G401.6 (cell line): Measurements from ENCODE around the gene CHST11.

Experiments used
- FAIRE-seq: peaks from 2 replicates; lab custom pipeline; 2012; peaks lifted over from hg19 to GRCh38; lab: Jason Lieb, UNC

CHST11 gene

DNA sequence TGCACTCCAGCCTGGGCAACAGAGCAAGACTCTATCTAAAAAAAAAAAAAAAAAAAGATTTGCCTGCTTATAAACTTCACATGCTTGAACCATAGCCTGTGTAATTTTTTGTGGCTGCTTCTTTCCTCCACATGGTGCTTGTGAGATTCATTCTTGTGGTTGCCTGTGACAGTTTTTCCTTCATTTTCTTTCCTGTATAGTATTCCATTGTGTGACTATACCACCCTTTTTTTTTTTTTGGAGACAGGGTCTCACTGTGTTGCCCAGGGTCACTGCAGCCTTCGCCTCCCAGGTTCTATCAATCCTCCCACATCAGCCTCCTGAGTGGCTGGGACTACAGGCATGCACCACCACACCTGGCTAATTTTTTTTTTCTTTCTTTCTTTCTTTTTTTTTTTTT is 22.6 kb upstream of the CHST11 start:
- no peak for FAIRE-seq

DNA sequence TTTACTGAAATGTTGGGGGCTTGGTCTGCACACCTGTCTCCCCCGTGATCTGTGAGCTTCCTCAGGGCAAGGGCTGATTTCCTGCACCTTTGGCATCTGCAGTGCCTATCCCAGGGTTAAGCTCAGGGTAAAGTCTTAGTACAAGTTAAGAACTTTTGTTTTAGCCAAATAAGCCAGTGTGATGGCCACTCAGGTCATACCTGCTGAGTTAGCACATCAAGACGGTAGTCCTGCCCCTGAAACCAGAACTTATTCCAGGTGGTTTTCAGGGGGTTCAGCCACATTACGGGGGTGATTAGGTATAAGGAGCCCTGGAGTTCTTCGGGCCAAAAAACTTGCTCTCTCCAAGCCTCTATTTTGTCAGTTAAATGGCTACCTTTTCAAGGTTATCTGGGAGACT is 21.6 kb upstream of the CHST11 start:
- FAIRE-seq: no peak

DNA sequence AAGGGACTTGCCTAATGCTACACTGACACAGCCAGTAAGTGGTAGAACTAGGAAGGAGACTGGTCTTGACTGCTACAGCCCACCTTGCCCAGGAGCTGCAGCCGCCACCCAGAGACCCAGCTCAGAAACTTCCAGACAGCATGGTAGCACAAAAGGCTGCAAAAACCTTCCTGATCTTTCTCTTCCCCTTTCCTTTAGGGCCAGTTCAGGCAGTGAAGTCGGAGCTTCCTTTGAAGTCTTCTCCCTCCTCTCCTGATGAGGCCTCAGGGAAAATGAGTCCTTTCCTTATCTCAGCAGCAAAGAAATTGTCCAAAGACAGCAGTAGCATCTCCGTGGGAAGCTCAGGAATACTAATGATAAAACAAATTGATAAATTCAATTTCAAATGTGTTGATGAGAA is 21.0 kb upstream of the CHST11 start:
- FAIRE-seq: no peak

DNA sequence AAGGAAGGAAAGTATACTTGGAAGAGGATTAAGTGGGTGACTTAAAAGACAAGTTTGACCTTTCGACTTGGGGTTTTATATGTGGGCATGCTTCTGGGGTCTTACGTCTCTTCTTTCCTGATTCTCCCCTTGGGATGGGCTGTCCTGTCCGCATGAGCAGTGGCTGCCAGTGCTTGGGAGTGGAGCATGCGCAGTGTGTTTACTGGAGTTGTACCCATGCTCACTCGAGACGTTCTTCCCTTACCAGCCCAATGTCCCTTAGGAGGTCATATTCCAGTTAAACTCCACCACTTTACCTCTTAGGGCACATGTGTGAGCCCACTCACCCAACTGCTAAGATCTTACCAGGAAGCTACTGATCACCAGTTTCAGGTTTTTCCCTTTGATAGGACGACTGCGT is 20.0 kb upstream of the CHST11 start:
- no peak for FAIRE-seq

DNA sequence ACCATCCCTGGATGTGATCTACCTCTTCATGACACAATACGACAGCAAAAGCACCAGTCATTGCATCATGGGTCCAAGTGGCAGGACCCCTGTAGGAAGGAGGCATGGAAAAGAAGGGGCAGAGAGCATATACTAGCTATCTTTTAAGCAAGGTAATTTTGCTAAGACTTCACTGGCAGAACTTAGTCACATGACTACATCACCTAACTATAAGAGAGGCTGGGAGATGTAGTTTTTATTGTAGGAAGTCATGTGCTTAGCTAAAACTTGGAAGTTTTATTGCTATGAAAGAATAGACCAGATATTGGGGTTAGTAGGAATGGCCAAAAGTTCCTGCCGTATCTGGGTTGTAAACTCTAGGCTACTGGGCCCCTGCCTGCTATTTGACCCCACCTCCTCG is 18.6 kb upstream of the CHST11 start:
- FAIRE-seq: no peak

DNA sequence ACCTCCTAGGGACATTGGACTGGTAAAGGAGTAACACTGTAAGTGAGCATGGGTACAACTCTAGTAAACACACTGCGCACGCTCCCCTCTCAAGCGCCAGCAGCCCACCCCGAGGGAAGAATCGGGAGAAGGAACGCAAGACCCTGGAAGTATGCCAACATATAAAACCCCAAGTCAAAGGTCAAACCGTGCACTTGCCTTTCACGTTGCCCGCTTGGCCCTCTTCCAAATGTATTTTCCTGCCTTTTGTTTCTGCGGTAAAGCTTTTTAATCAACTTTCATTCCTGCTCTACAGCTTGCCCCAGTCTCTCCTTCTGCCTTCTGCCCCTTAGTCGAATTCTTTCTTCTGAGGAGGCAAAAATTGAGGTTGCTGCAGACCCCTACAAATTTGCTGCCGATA is 17.6 kb upstream of the CHST11 start:
- no peak for FAIRE-seq

DNA sequence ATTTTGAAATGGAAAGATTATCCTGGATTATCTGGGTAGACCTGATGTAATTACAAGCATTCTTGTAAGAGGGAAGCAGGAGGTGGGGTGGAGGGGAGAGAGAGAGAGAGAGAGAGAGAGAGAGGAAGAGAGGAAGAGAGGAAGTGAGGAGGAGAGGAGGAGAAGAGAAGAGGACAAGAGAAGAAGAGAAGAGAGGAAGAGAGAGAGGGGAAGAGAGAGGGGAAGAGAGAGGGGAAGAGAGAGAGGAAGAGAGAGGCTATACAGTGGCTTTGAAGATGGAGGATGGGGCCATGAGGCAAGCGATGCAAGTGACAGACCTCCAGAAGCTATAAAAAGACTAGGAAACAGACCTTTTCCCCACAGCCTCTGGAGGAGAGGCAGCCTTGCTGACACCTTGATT is 13.7 kb upstream of the CHST11 start:
- FAIRE-seq: no peak

DNA sequence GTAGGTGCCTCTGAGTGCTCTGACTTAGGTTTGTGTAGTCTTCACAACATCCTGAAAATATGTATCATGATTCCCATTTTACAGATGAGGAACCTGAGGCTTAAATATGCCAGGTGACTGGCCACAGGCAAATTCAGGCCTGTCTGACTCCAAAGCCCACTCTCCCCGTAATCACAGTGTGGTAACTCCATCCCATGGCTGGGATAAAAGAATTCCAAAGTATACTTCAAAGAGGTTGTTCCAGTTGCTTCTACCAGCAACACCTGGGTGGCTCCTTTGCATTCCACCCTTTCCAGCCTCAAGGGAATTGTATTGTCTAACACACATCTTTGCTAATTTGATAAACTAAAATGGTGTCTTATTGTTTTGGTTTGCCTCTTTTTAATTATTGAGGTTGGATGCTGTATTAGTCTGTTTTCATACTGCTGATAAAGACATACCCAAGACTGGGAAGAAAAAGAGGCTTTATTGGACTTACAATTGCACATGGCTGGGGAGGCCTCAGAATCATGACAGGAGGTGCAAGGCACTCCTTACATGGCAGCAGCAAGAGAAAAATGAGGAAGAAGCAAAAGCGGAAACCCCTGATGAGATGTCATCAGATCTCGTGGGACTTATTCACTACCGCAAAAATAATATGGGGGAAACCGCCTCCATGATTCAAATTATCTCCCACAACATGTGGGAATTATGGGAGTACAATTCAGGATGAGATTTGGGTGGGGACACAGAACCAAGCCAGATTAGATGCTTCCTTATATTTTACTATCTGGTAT is 9.9 kb upstream of the CHST11 start:
- FAIRE-seq: no peak

DNA sequence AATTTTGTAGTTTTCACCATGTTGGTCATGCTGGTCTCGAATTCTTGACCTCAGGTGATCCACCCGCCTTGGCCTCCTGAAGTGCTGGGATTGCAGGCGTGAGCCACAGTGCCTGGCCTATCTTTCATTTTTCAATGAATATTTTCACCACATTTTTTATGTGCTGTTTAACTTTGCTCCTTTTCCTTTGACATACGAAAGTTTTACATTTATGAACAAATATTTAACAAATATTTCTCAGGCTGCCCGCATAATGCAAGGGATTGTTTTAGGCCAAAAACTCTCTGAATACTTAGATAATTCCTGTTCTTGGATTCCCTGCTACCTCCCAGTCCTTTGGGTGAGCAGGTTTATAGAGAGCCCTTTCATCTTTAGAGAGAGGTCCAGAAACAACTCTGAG is 8.7 kb upstream of the CHST11 start:
- FAIRE-seq: no peak

DNA sequence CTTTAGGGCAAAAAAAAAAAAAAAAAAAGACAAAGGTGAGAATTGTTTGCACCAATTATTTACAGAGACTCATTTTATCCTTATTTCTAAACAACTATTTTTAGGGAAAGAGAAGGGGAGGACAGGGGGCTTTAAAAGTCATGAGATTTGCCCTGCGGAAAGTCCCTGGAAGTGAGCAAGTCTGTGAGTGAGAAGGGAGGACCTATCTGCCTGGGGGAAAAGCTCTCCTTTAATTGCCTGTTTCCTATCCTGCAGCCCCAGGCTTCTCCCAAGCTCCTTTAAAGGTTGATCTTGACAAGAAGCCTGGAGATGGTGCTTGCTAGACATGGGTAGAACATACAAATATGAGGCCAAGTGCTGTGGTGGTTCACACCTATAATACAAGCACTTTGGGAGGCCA is 8.3 kb upstream of the CHST11 start:
- FAIRE-seq: no peak

DNA sequence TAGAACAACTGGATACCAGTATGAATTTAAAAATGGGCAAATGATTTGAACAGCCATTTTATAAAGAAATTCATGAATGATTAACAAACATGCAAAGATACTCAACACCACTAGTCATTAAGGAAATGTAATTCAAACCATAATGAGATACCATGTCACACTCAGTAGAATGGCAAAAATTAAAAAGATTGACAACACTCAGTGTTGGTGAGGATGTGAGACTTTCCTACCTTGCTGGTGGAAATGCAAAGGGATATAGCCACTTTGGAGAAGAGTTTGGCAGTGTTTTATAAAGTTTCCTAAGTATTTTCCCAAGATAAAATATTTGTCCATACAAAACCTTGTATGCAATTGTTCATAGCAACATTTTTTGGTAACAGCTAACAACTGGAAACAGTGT is 6.0 kb upstream of the CHST11 start:
- no peak for FAIRE-seq

DNA sequence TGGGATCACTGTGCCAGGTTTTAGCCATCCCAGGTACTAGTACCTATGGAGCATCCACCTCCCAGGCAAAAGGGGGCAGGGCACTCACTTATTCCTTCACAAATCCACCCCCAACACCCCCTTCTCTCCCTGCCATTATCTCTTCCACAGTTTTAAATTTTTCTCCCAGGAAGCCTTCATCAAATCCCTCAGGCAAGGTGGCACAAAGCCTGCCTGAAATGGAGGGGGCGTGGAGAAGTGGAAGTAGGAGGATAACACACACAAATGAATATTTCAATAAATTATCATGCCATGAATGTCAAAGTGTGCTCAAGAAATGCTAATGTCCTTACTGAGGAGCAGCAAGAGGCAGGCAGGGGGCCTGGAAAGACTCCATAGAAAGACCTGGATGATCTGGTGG is 4.7 kb upstream of the CHST11 start:
- no peak for FAIRE-seq

DNA sequence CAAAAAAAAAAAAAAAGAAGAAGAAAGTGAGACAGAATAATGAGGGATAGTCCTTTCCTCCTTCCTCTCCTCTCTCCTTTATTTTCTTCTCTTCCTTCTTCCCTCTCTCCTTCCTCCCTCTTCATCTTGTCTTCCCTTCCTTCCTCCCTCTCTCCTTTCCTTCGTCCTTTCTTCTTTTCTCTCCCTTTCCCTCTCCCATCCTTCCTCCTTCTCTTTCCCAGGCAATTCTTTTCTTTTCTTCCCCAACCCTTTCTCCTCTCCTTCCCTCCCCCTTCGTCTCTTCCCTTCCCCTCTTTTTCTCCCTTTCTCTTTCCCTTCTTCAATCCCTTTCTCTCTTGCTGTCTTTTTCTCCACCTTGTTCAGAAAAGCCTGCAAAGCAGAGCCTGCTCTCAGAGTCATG is 3.6 kb upstream of the CHST11 start:
- FAIRE-seq: no peak

DNA sequence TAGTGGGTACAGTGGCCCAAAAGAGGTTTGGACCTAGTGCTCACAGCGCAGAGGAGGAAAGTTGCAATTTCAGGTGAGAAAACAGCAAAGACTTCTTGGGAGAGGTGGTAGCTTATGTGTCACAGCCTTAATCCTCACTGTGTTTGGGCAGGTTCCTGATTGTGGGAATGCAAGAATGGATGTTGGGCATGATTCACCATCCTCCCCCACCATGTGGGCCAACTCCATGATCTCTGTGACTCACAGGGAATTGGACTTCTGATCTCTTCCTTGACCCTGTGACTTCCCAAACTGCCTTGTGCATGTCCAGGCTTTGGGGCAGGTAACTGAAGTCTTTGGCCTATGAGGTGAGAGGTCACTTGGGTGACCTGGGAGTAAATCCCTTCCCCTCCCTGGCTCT is 1.8 kb upstream of the CHST11 start:
- FAIRE-seq: no peak

DNA sequence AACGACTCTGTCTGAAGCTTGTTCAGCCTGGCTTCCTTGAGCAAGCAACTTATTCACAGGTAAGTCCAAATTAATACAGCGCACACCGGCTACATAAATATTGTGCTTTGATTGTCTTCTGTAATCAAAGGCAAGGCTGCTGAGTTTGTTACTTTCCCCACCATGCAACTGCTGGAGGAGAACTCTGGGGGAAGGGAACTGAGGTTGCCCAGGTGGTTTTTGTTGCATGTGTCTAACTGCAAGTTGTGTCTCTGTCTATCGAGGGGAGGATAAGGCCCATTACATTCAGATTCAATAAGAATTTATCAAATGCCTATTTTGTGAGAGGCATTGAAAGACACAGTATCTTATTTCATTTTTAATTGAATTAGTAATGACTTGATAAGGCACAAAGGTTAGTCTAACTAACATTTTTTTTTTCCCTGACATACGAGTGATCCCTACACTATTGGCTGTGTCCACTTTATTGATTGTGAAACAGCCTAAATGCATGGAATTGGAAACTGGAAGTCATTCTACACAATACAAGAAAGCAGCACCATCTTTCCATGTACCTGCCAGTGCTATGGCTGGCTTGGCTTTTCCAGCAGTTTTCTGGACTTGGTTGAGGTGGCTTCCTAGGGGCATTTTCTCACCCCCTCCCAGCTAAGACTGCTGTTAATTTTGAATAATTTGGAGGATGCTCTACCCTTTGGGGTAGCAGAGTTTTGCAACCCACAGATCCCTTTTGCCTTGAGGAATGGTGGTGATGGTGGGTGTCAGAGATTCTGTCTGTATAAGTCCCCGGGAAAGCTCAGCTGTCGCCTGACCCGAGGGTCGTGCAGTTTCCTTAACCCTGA is 951 bp upstream of the CHST11 start:
- FAIRE-seq: no peak

DNA sequence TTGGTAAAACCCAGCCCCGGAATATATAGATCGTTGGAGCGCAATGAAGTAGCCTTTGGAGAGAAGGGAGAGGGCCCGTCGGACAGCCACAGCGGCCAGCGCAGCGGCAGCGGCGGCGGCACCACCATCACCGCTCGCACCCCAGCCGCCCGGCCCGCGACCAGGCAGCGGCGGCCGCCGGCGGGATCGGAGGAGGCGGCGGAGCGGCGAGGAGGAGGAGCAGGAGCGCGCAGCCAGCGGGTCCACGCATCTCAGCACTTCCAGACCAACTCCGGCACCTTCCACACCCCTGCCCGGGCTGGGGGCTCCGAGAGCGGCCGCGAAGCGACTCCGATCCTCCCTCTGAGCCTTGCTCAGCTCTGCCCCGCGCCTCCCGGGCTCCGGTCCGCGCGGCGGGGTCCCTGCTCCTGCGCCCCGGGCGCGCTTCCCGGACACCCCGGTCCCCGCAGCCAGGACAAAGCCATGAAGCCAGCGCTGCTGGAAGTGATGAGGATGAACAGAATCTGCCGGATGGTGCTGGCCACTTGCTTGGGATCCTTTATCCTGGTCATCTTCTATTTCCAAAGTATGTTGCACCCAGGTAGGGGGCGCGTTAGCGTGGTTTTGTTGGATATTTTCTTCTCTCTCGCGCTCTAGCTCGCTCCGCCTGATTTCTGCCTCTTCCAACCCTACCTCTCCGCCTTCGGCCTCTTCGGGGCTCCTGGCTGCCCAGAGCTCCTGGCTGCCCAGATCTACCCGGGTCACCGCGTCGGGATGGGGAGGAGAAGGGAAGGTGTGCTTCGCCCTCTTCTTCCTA is 400 bp downstream of the CHST11 start:
- FAIRE-seq: no peak

DNA sequence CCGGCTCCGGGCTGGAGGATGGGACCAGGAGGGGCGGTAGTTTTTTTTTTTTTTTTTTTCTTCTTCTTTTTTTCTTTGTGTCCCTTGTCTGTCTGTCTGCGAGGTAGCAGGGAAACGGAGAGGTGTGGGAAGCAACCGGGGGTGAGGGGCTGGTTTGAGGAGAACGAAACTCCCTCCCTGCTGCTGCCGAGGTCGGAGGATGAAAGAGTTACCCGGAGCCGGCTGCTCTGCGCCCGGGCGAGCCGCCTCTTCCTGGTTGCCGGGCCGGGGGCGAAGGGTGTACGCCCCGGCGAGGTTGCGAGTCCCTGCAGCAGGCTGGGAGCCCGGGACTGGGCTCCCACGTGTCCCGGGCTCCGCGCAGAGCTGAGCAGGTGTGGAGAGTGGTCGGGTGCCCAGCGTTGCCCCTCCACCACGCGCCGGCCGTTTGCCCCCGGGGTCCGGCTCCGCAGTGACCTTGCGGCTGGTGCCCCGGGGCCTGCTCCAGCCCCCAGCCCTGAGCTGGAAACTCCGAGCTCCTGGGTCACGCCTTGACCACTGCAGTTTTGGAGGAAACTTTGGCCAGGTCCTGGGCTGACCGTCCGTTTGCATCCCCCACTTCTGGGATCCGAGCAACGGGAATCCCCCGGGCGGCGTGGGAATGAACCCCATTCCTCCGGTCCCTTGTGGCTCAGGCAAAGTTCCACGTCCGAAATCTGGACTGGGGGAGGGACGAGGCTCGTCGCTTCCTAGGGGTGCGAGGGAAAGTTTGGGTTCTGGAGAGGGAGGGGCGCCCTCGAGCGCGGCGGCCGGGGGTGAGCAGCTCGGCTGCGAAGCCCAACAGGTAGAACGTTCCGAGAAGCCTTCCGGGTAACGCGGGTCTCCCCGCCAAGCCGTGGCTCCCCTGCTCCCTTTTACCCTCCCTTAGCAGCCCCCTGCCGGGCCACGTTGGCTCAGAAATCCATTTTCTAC is 1.3 kb downstream of the CHST11 start:
- no peak for FAIRE-seq

DNA sequence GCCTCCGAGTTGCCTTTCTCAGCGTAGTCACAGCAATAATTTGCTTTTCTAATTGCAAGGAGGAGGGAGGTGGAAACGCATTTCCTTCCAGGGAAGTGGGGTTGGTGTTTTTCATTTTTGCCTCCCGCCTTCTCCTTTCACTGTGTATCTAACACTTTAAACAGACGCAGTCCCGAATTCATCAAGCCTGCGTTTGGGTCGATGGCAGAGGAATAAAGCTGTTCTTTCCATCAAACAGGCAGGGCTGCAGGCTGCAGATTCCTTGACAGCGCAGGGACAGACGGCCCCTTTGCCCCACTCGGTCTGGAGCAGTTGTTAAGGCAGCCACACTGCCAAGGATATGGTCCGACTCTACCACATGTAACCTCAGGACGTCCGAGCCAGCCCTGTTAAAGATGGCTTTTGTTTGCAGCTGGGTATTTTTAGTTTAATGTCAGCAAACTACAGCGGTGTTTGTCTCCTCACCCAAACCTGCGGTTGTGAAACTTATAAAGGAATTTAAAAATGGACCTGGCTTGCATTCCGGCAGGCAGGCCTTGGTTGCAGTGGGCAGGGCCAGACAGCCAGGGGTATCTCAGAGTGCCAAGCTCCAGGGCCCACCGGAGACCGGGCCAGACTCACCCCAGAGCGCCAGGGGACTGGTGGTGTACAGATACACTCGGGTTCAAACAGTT is 2.1 kb downstream of the CHST11 start:
- no peak for FAIRE-seq

DNA sequence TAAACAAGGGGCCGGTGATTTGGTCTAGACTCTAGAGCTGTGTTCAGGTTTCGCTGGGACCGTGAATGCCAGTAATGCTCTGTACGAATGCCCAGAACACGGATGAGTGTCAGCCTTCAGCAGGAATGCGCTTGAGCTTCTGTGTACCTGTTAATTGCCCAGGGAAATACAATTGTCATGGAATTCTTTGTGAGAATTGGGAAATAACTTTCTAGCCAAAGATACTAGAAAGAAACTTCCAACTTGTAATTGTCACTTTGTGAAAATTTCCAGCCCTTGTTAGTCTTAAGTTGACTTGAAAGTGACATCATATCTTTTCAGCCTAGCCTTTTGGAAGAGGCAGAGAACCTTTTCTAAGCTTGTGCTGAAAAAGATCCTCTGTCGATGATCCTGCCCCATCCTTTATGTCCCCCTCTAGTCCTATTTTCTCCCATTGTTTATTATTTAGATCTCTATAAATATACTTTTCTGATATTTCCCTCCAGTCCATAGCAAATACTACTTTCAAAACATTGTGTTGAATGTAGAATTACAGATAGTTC is 2.7 kb downstream of the CHST11 start:
- no peak for FAIRE-seq

DNA sequence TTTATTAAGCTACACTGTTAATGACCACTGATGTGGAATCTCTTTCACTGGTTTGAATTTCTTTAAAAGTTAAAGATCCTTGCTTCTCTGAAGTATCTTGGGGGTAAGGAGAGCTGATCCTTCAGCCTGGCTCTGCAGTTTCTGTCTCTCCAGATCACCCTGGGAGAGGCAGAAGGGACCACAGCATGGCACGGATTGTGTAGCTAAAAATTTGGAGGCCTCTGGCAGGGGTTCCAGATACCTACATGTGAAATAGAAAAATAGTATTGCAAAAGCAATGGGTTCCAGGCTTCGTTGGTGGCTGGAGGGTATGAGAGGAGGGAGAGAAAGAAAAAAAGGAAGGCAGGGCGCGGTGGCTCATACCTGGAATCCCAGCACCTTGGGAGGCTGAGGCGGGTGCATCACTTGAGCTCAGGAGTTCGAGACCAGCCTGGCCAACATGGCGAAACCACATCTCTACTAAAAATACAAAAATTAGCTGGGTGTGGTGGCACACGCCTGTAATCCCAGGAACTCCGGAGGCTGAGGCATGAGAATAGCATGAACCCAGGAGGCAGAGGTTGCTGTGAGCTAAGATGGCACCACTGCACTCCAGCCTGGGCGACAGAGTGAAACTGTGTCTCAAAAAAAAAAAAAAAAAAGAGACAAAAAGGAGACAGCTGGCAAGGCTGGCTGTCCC is 3.4 kb downstream of the CHST11 start:
- no peak for FAIRE-seq
